GM12878 (cell line): ENCODE data around the gene DARS1. TPM values are rescaled to one million over a fixed set of nuclear protein-coding genes. Genes with fewer than 3 reads are reported as not detected.
A peak's percentile ranks its signal among the peaks of the same experiment; 100 is the strongest.
"Not testable (repeated sequence)": the region's sequence is repeated elsewhere in the genome, so short reads cannot be mapped to it uniquely, and the experiment has no call there.

ENCODE experiments used
- ATAC-seq: fragments of 200-7000 bp; cut with Tn5 transposase; 3 replicates; pipeline ENCODE4 v1.9.1; 2020; ENCODE audit warnings: mild to moderate bottlenecking, moderate library complexity
- BruUV-seq: library from RNA; stranded (reverse); fragments of 400-500 nt; replicated peaks from 2 replicates; lab custom pipeline; 2021; lab: Mats Ljungman, UMichigan
- CTCF ChIA-PET: fragments of 300-600 bp; sonication (Branson Sonifier 250); formaldehyde crosslinking; extraction: SDS; loops from one replicate; lab custom pipeline; 2021; ENCODE audit warnings: inconsistent platforms; lab: Yijun Ruan, JAX
- POLR2A ChIA-PET: fragments of 350-600 bp; formaldehyde crosslinking; extraction: SDS; loops from one replicate; lab custom pipeline; 2021; ENCODE audit warnings: inconsistent platforms; lab: Charles Lee
- RAD21 ChIA-PET: fragments of 300-600 bp; sonication (Branson Sonifier 250); formaldehyde crosslinking; loops from one replicate; lab custom pipeline; 2023; ENCODE audit warnings: antibody characterized with exemption; ENCODE audit not compliant: unreplicated experiment; lab: Charles Lee
- SMC1A ChIA-PET: fragments of 300-600 bp; sonication (Branson Sonifier 250); formaldehyde crosslinking; loops from one replicate; lab custom pipeline; 2023; ENCODE audit not compliant: unreplicated experiment, uncharacterized antibody; lab: Charles Lee
- DNase-seq: peaks from one replicate; pipeline ENCODE4 v3.0.0-alpha.2; 2011; ENCODE audit warnings: low read depth, low spot score
- FAIRE-seq: peaks from 3 replicates; lab custom pipeline; 2011; peaks lifted over from hg19 to GRCh38; lab: Jason Lieb, UNC
- H2AFZ ChIP-seq: 2 replicates; pipeline ENCODE4 v1.6.0; 2011; ENCODE audit warnings: low read depth, low read length, control low read depth; ENCODE audit not compliant: control insufficient read depth
- H3K27ac ChIP-seq: 2 replicates; pipeline ENCODE4 v1.5.1; 2011; ENCODE audit warnings: control low read depth; ENCODE audit not compliant: control insufficient read depth, insufficient read depth
- H3K27me3 ChIP-seq, 2 experiments: replicated peaks in 1 of 2; 2 replicates each; pipeline versions ENCODE4 v1.6.0 to v1.6.1; 2011; ENCODE audit warnings: low read length in 1 of 2; ENCODE audit not compliant: control insufficient read depth in 2 of 2, insufficient read depth in 2 of 2
- H3K36me3 ChIP-seq, 2 experiments: 2 replicates each; pipeline ENCODE4 v1.5.1; 2011; ENCODE audit warnings: low read length in 1 of 2; ENCODE audit not compliant: control insufficient read depth in 2 of 2, insufficient read depth in 2 of 2
- H3K4me1 ChIP-seq: 2 replicates; pipeline ENCODE4 v1.6.1; 2011; ENCODE audit warnings: mild to moderate bottlenecking, low read length, moderate library complexity, mixed read lengths; ENCODE audit not compliant: control insufficient read depth, insufficient read depth
- H3K4me2 ChIP-seq: 2 replicates; pipeline ENCODE4 v1.6.0; 2011; ENCODE audit warnings: control low read depth; ENCODE audit not compliant: control insufficient read depth, insufficient read depth
- H3K4me3 ChIP-seq: fragments of 200-600 bp; sonication (generic); 2 replicates; pipeline ENCODE4 v1.5.1; 2016
- H3K79me2 ChIP-seq: 2 replicates; pipeline ENCODE4 v1.6.0; 2011; ENCODE audit warnings: low read length; ENCODE audit not compliant: control insufficient read depth, insufficient read depth
- H3K9ac ChIP-seq: 2 replicates; pipeline ENCODE4 v1.8.0; 2011; ENCODE audit warnings: low read length, control low read depth, mixed read lengths; ENCODE audit not compliant: control insufficient read depth, insufficient read depth
- H3K9me3 ChIP-seq: replicated peaks from 3 replicates; pipeline ENCODE4 v1.5.1; 2011; ENCODE audit warnings: mild to moderate bottlenecking, low read length; ENCODE audit not compliant: control insufficient read depth, insufficient read depth
- H4K20me1 ChIP-seq: 2 replicates; pipeline ENCODE4 v1.6.0; 2011; ENCODE audit not compliant: control insufficient read depth, insufficient read depth
- ZNF384 ChIP-seq: IDR thresholded peaks from 2 replicates; pipeline ENCODE4 v1.6.1; 2012; ENCODE audit warnings: low read depth, mild to moderate bottlenecking, low read length, improper control_type of control experiment, borderline replicate concordance
- WGBS: methylation state at CpG from one replicate; pipeline ENCODE4 v1.1.6; 2016; ENCODE audit warnings: low lambda C conversion rate; ENCODE audit not compliant: insufficient replicate concordance, insufficient coverage; ENCODE audit errors: missing lambda C conversion rate; 5-methylcytosine and 5-hydroxymethylcytosine counted together
- in situ Hi-C: fragments of 300-500 bp; cut with MboI; formaldehyde crosslinking; loops from 9 replicates; pipeline ENCODE4 v1.14.3; 2018; ENCODE audit warnings: mixed read lengths
- intact Hi-C: fragments of 100-400 bp; cut with micrococcal nuclease; formaldehyde crosslinking; loops from one replicate; pipeline ENCODE4 v1.14.2; 2022; ENCODE audit not compliant: unreplicated experiment
- polyA plus RNA-seq, 11 experiments: library from polyadenylated mRNA; depleted of rRNA in 4 of 11; unstranded in 6 of 11; stranded (reverse) in 5 of 11; fragments of >200 nt; fragmentation: Nextera tagmentation in 4 of 11; fragmentation: Illumina TruSeq in 1 of 11; extraction: Ambion mirVana in 4 of 11; extraction: Trizol in 1 of 11; gene quantifications; 1 replicate in 1 of 11; 2 replicates in 10 of 11; pipeline versions ENCODE4 v1.2.1 to v1.2.3, GENCODE V29; 2011 to 2016; ENCODE audit warnings: inconsistent platforms in 2 of 11, missing spikeins in 2 of 11, low read depth in 1 of 11
- total RNA-seq, 4 experiments: library from RNA; depleted of rRNA in 3 of 4; stranded (reverse); fragments of >200 nt in 3 of 4; fragmentation: Illumina TruSeq in 1 of 4; extraction: Trizol in 1 of 4; gene quantifications; 2 replicates each; pipeline versions ENCODE4 v1.2.1 to v1.2.3, GENCODE V29; 2013 to 2021
- TF ChIP-seq, protein P1 (sequence below): fragments of 450-650 bp; IDR thresholded peaks from 2 replicates; pipeline ENCODE4 v1.6.1; 2016; ENCODE audit warnings: mild to moderate bottlenecking, moderate library complexity, borderline replicate concordance

The DARS1 gene
- total and polyA plus RNA-seq, 10 of the 15 experiments (the other 5 are each of a cell fraction or from before 2014, with no cell fraction given), result 91.0 to 387 (median 137) TPM

- H3K9ac ChIP-seq, BruUV-seq, FAIRE-seq, ATAC-seq, intact Hi-C loops, H3K27me3 ChIP-seq, H3K4me2 ChIP-seq, H3K27ac ChIP-seq, H2AFZ ChIP-seq, DNase-seq, H3K9me3 ChIP-seq, H3K79me2 ChIP-seq, H3K4me3 ChIP-seq, in situ Hi-C loops, H4K20me1 ChIP-seq: not testable (repeated sequence)
- POLR2A ChIA-PET, result interaction anchor here (0.7 to 2.3 kb wide), 3 partner anchors 20 to 83 kb away, joined by 3 to 11 read pairs (median 4); no protein-coding TSS in a partner anchor
- CTCF ChIA-PET, result interaction anchor here (0.6 to 3.9 kb wide), 5 partner anchors 11 to 45 kb away, joined by 3 to 9 read pairs (median 3); no protein-coding TSS in a partner anchor
- WGBS, result 100% methylated on average over 6 of the region's 6 CpGs
- Histone ChIP-seq H3K4me1 (peaks cover 15% of the 10 kb centered on the region), H3K36me3 (peaks cover 0 to 26% of the 10 kb centered on the region in 2 experiments; a peak in 3 of 4 replicates)
- RAD21 ChIA-PET, result interaction anchor here (0.7 to 4.0 kb wide), 2 partner anchors 11 to 16 kb away, joined by 4 to 12 read pairs; no protein-coding TSS in a partner anchor
- SMC1A ChIA-PET, result interaction anchor here (0.7 to 2.5 kb wide), 9 partner anchors 8 to 44 kb away, joined by 3 to 15 read pairs (median 3); no protein-coding TSS in a partner anchor
These were observed 26.5 kb downstream of the DARS1 start for GRCh38 chr2:135958927-135959326.

GRCh38 chr2:135954020-135954601, 31.3 kb downstream of the DARS1 start:
- no peaks in the 10 kb centered on the region; the same call in 1 of the 2 replicates for H3K4me1 ChIP-seq
- POLR2A ChIA-PET, result interaction anchor here (0.7 to 1.2 kb wide), 2 partner anchors 52 to 115 kb away, joined by 3 read pairs; no protein-coding TSS in a partner anchor
- FAIRE-seq (no peak), ATAC-seq (peak; percentile 29; the same call in 1 of the 3 replicates), DNase-seq (no peak)
- no peak overlapping the region for H2AFZ ChIP-seq
- H3K4me3 ChIP-seq, result no peak overlapping the region
- H4K20me1 ChIP-seq, result no peaks in the 10 kb centered on the region; the same call in 1 of the 2 replicates
- CTCF ChIA-PET, result interaction anchor here (0.6 to 1.5 kb wide), 2 partner anchors 22 to 430 kb away, joined by 3 read pairs; no protein-coding TSS in a partner anchor
- in situ Hi-C loops, result no loop called here
- TF ChIP-seq, protein P1, sequence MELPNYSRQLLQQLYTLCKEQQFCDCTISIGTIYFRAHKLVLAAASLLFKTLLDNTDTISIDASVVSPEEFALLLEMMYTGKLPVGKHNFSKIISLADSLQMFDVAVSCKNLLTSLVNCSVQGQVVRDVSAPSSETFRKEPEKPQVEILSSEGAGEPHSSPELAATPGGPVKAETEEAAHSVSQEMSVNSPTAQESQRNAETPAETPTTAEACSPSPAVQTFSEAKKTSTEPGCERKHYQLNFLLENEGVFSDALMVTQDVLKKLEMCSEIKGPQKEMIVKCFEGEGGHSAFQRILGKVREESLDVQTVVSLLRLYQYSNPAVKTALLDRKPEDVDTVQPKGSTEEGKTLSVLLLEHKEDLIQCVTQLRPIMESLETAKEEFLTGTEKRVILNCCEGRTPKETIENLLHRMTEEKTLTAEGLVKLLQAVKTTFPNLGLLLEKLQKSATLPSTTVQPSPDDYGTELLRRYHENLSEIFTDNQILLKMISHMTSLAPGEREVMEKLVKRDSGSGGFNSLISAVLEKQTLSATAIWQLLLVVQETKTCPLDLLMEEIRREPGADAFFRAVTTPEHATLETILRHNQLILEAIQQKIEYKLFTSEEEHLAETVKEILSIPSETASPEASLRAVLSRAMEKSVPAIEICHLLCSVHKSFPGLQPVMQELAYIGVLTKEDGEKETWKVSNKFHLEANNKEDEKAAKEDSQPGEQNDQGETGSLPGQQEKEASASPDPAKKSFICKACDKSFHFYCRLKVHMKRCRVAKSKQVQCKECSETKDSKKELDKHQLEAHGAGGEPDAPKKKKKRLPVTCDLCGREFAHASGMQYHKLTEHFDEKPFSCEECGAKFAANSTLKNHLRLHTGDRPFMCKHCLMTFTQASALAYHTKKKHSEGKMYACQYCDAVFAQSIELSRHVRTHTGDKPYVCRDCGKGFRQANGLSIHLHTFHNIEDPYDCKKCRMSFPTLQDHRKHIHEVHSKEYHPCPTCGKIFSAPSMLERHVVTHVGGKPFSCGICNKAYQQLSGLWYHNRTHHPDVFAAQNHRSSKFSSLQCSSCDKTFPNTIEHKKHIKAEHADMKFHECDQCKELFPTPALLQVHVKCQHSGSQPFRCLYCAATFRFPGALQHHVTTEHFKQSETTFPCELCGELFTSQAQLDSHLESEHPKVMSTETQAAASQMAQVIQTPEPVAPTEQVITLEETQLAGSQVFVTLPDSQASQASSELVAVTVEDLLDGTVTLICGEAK, result no peak
- peak; percentile 74 for TF ChIP-seq ZNF384
- peaks cover 3% of the 10 kb centered on the region for H3K79me2 ChIP-seq
- H3K9me3 ChIP-seq, result no peaks in the 10 kb centered on the region
- no peak overlapping the region for H3K4me2 ChIP-seq
- H3K9ac ChIP-seq, result no peak overlapping the region
- WGBS, result 95% methylated on average over 5 of the region's 5 CpGs
- no peak overlapping the region for H3K27ac ChIP-seq
- H3K27me3 ChIP-seq, result no peaks in the 10 kb centered on the region
- RAD21 ChIA-PET, result interaction anchor here (0.9 to 2.2 kb wide), 4 partner anchors 10 to 57 kb away, joined by 3 to 7 read pairs (median 4); no protein-coding TSS in a partner anchor
- intact Hi-C loops, result no loop called here
- SMC1A ChIA-PET, result interaction anchor here (0.8 to 3.0 kb wide), 10 partner anchors 9 to 422 kb away, joined by 3 to 11 read pairs (median 4); partner anchors contain the start of gene DARS1
- no TSS peak for BruUV-seq
- H3K36me3 ChIP-seq, result peaks cover 0 to 20% of the 10 kb centered on the region in 2 experiments; a peak in 2 of 4 replicates
